DMS79 (cell line): ENCODE results near the gene CD36.
"Not testable (repeated sequence)": the region's sequence is repeated elsewhere in the genome, so short reads cannot be mapped to it uniquely, and the experiment has no call there.

ENCODE experiments used
- DNase-seq: peaks from one replicate; lab custom pipeline; 2025; lab: John Stamatoyannopoulos, UW

Gene CD36

GRCh38 chr7:80653244-80653643 is 14.8 kb downstream of the CD36 start:
- no peak for DNase-seq

- peak; percentile 29 for DNase-seq
These were observed 16.5 kb downstream of the CD36 start for GRCh38 chr7:80654887-80655340.

GRCh38 chr7:80656029-80656428 is 17.6 kb downstream of the CD36 start:
- DNase-seq: no peak

GRCh38 chr7:80659120-80660055 is 20.9 kb downstream of the CD36 start:
- no peak for DNase-seq

GRCh38 chr7:80660939-80661338 is 22.5 kb downstream of the CD36 start:
- DNase-seq: no peak

- no peak for DNase-seq
These were observed 23.3 kb downstream of the CD36 start for GRCh38 chr7:80661729-80662128.

- no peak for DNase-seq
These were observed 23.8 kb downstream of the CD36 start for GRCh38 chr7:80662252-80662651.

GRCh38 chr7:80665526-80665925 is 27.1 kb downstream of the CD36 start:
- DNase-seq: peak; percentile 31

GRCh38 chr7:80666376-80666775 is 27.9 kb downstream of the CD36 start:
- no peak for DNase-seq

- DNase-seq: not testable (repeated sequence)
These were observed 30.9 kb downstream of the CD36 start for GRCh38 chr7:80669367-80669766.

GRCh38 chr7:80671744-80672143 is 33.3 kb downstream of the CD36 start:
- no peak for DNase-seq

- DNase-seq: no peak
These were observed 36.6 kb downstream of the CD36 start for GRCh38 chr7:80675090-80675489.

GRCh38 chr7:80676404-80676803 is 38.0 kb downstream of the CD36 start:
- DNase-seq: no peak

GRCh38 chr7:80677629-80678028 is 39.2 kb downstream of the CD36 start:
- no peak for DNase-seq

GRCh38 chr7:80678707-80679106 is 40.3 kb downstream of the CD36 start:
- DNase-seq: no peak

GRCh38 chr7:80679921-80680907 is 41.8 kb downstream of the CD36 start:
- DNase-seq: no peak

- DNase-seq: no peak
These were observed 42.9 kb downstream of the CD36 start for GRCh38 chr7:80681272-80681885.

GRCh38 chr7:80682744-80683143 is 44.3 kb downstream of the CD36 start:
- no peak for DNase-seq

- DNase-seq: no peak
These were observed 48.1 kb downstream of the CD36 start for GRCh38 chr7:80686576-80686975.

- DNase-seq: peak; percentile 23
These were observed 60.7 kb downstream of the CD36 start for GRCh38 chr7:80699045-80699638.

GRCh38 chr7:80699721-80700256 is 61.3 kb downstream of the CD36 start:
- no peak for DNase-seq
